ENCODE measurements around the gene PLEKHS1. TPM values are rescaled to one million over a fixed set of nuclear protein-coding genes. Genes with fewer than 3 reads are reported as not detected.

PLEKHS1 gene
- total RNA-seq, 1 donor from 2014 or later: not detected

GRCh38 chr10:113776553-113776952 is 25.1 kb downstream of the PLEKHS1 start:
- Mint-ChIP-seq H3K27ac (ENCODE audit: unreplicated experiment) (no peak overlapping the region), H3K4me1 (no peaks in the 10 kb centered on the region), H3K27me3 (ENCODE audit: low read depth) (peaks cover 4% of the 10 kb centered on the region), H3K9me3 (no peaks in the 10 kb centered on the region), H3K4me3 (no peak overlapping the region), H3K36me3 (ENCODE audit: low read depth) (no peaks in the 10 kb centered on the region)
- DNase-seq (ENCODE audit: low read depth, low spot score): no peak
- no peak for TF ChIP-seq CTCF (conservative IDR thresholded peaks at IDR 0.05)

- no peak overlapping the region for H3K27ac Mint-ChIP-seq (ENCODE audit: unreplicated experiment)
- TF ChIP-seq CTCF (conservative IDR thresholded peaks at IDR 0.05): no peak
- no peak overlapping the region for H3K4me3 Mint-ChIP-seq
- no peak for DNase-seq (ENCODE audit: low read depth, low spot score)
- no peaks in the 10 kb centered on the region for H3K36me3 Mint-ChIP-seq (ENCODE audit: low read depth)
- no peaks in the 10 kb centered on the region for H3K4me1 Mint-ChIP-seq
- no peaks in the 10 kb centered on the region for H3K9me3 Mint-ChIP-seq
- peaks cover 2% of the 10 kb centered on the region for H3K27me3 Mint-ChIP-seq (ENCODE audit: low read depth)
Observed at GRCh38 chr10:113780681-113781250, 29.3 kb downstream of the PLEKHS1 start.

- no peaks in the 10 kb centered on the region for H3K4me1 Mint-ChIP-seq
- H3K36me3 Mint-ChIP-seq (ENCODE audit: low read depth): no peaks in the 10 kb centered on the region
- no peak for DNase-seq (ENCODE audit: low read depth, low spot score)
- peak overlapping the region; percentile 64 for H3K27ac Mint-ChIP-seq (ENCODE audit: unreplicated experiment)
- H3K4me3 Mint-ChIP-seq: no peak overlapping the region
- H3K27me3 Mint-ChIP-seq (ENCODE audit: low read depth): no peaks in the 10 kb centered on the region
- H3K9me3 Mint-ChIP-seq: no peaks in the 10 kb centered on the region
- no peak for TF ChIP-seq CTCF (conservative IDR thresholded peaks at IDR 0.05)
Observed at GRCh38 chr10:113782367-113782766, 30.9 kb downstream of the PLEKHS1 start.

- H3K9me3 Mint-ChIP-seq: no peaks in the 10 kb centered on the region
Observed at GRCh38 chr10:113782986-113783704, 31.7 kb downstream of the PLEKHS1 start.

GRCh38 chr10:113788604-113789083 is 37.2 kb downstream of the PLEKHS1 start:
- Mint-ChIP-seq H3K27me3 (ENCODE audit: low read depth) (no peaks in the 10 kb centered on the region), H3K9me3 (no peaks in the 10 kb centered on the region), H3K4me3 (no peak overlapping the region), H3K36me3 (ENCODE audit: low read depth) (no peaks in the 10 kb centered on the region), H3K4me1 (peaks cover 4% of the 10 kb centered on the region), H3K27ac (ENCODE audit: unreplicated experiment) (peak overlapping the region; percentile 82)
- DNase-seq (ENCODE audit: low read depth, low spot score): no peak
- no peak for TF ChIP-seq CTCF (conservative IDR thresholded peaks at IDR 0.05)

More at GRCh38 chr10:113782986-113783704, 31.7 kb downstream of the PLEKHS1 start:
- TF ChIP-seq CTCF (conservative IDR thresholded peaks at IDR 0.05): no peak
- H3K27ac Mint-ChIP-seq (ENCODE audit: unreplicated experiment): no peak overlapping the region
- H3K27me3 Mint-ChIP-seq (ENCODE audit: low read depth): no peaks in the 10 kb centered on the region
- DNase-seq (ENCODE audit: low read depth, low spot score): no peak
- H3K36me3 Mint-ChIP-seq (ENCODE audit: low read depth): no peaks in the 10 kb centered on the region
- no peaks in the 10 kb centered on the region for H3K4me1 Mint-ChIP-seq
- no peak overlapping the region for H3K4me3 Mint-ChIP-seq
